ENCODE data around the gene ESRP2. TPM values are rescaled to one million over a fixed set of nuclear protein-coding genes. Genes with fewer than 3 reads are reported as not detected.

The ESRP2 gene
- total RNA-seq, 1 donor = 0.86 TPM

DNA sequence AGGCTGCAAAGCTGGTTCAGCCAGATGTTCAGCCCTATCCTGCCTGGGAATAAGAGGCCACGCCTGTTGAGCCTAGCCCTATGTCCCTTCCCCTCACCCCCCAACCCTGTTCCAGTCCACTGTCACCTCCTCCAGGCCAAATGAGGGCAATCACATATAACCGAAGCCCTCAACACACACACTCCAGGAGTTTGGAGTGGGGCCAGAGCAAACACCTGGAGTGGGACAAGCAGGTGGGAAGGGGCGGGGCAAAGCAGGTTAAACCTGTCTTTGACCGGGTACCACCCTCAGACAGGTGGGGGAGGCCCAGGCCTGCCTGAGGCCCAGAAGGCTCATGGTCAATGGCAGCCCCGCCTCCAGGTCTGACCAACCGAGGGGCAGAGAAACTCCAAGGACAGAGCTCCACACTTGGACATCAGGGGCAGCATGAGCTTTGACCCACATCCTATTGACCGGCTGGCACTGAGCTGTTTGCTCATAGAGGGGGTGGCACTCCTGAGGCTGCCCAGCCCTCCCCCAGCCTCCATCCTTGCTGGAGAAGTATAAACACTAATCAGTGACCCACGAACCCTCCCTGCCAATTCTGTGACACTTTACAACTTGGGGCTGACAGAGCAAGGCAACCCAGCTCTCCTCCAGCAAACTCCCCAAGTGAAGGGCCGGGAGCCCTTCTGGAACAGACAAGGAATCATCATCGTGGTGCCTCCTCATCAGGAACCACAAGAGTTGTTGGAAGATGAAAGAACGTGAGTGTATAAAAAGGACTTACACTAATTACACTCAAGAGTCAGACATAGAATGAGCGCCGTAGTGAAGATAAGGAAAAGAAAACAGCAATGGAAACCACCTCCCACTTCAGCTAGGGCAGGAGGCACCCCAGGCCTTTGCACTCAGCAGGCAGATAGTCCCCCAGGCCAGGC is 1.5 kb downstream of the ESRP2 start:
- TF ChIP-seq, protein P1, sequence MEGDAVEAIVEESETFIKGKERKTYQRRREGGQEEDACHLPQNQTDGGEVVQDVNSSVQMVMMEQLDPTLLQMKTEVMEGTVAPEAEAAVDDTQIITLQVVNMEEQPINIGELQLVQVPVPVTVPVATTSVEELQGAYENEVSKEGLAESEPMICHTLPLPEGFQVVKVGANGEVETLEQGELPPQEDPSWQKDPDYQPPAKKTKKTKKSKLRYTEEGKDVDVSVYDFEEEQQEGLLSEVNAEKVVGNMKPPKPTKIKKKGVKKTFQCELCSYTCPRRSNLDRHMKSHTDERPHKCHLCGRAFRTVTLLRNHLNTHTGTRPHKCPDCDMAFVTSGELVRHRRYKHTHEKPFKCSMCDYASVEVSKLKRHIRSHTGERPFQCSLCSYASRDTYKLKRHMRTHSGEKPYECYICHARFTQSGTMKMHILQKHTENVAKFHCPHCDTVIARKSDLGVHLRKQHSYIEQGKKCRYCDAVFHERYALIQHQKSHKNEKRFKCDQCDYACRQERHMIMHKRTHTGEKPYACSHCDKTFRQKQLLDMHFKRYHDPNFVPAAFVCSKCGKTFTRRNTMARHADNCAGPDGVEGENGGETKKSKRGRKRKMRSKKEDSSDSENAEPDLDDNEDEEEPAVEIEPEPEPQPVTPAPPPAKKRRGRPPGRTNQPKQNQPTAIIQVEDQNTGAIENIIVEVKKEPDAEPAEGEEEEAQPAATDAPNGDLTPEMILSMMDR (IDR thresholded peaks at IDR 0.05; ENCODE audit: insufficient read depth, low read depth, low read length) = no peak
- no peak for DNase-seq (ENCODE audit: low read depth)

GRCh38 chr16:68233835-68234187 is 2.1 kb downstream of the ESRP2 start:
- peak; percentile 62 for DNase-seq (ENCODE audit: low read depth)
- TF ChIP-seq, protein P1 (IDR thresholded peaks at IDR 0.05; ENCODE audit: insufficient read depth, low read depth, low read length) = no peak
- H3K4me3 ChIP-seq (ENCODE audit: low read depth, low read length) = no peak overlapping the region

More for the DNA sequence above, 1.5 kb downstream of the ESRP2 start:
- no peak overlapping the region for H3K4me3 ChIP-seq (ENCODE audit: low read depth, low read length)

- no peak overlapping the region for H3K4me3 ChIP-seq (ENCODE audit: low read depth, low read length)
- no peak for DNase-seq (ENCODE audit: low read depth)
- TF ChIP-seq, protein P1 (IDR thresholded peaks at IDR 0.05; ENCODE audit: insufficient read depth, low read depth, low read length) = no peak
Observed at GRCh38 chr16:68233085-68233834, 2.7 kb downstream of the ESRP2 start.

DNA sequence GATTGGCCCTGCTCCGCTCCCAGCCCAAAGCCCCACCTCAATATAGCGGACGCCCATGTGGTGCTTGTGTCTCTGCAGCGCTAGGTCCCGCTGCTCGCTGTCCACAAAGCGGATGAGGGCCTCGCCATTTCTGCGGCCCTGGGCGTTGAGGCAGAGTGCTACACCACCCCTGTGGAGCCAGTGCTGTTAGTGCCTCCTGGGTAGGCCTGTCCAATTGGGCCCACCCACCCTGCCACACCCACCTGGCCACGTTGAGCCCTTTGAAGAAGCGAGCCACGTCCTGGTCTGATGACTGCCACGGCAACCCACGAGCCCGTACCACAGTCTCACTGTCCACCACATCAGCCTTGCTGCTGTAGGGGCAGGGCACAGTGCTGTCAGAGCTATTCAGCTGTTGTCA is 3.6 kb downstream of the ESRP2 start:
- no peak overlapping the region for H3K4me3 ChIP-seq (ENCODE audit: low read depth, low read length)
- TF ChIP-seq, protein P1 (IDR thresholded peaks at IDR 0.05; ENCODE audit: insufficient read depth, low read depth, low read length) = no peak
- DNase-seq (ENCODE audit: low read depth) = no peak

GRCh38 chr16:68231384-68232136 is 4.4 kb downstream of the ESRP2 start:
- TF ChIP-seq, protein P1 (IDR thresholded peaks at IDR 0.05; ENCODE audit: insufficient read depth, low read depth, low read length) = no peak
- no peak overlapping the region for H3K4me3 ChIP-seq (ENCODE audit: low read depth, low read length)
- no peak for DNase-seq (ENCODE audit: low read depth)

GRCh38 chr16:68230956-68231355 is 5.0 kb downstream of the ESRP2 start:
- H3K4me3 ChIP-seq (ENCODE audit: low read depth, low read length) = no peak overlapping the region
- TF ChIP-seq, protein P1 (IDR thresholded peaks at IDR 0.05; ENCODE audit: insufficient read depth, low read depth, low read length) = no peak

More at GRCh38 chr16:68230956-68231355, 5.0 kb downstream of the ESRP2 start:
- no peak for DNase-seq (ENCODE audit: low read depth)
